ENCODE results near the gene SSTR5.

GRCh38 chr16:1038932-1039331, 33.6 kb upstream of the SSTR5 start:
- TF ChIP-seq CTCF (IDR thresholded peaks at IDR 0.05), result no peak
- no peak for TF ChIP-seq POLR2A (IDR thresholded peaks at IDR 0.05)

Measured in uterus (tissue), 2 donors.